Gastroesophageal sphincter (tissue), 4 donors: ENCODE measurements around the gene BPIFA2. TPM values are rescaled to one million over a fixed set of nuclear protein-coding genes. Genes with fewer than 3 reads are reported as not detected.

Experiments used
- ATAC-seq: fragments of 150-250 bp; one replicate; pipeline ENCODE4 v1.9.1; 2016; ENCODE audit warnings: mild to moderate bottlenecking, moderate library complexity
- H3K27ac ChIP-seq, 4 donors: fragments of 200-600 bp; sonication (generic) in 3 of 4; 1 replicate in 3 of 4; 2 replicates in 1 of 4; pipeline ENCODE4 v1.5.1; 2016 to 2019
- H3K27me3 ChIP-seq: fragments of 200-600 bp; sonication (generic); one replicate; pipeline ENCODE4 v1.5.1; 2019
- H3K36me3 ChIP-seq, 2 donors: fragments of 200-600 bp; sonication (generic); one replicate each; pipeline ENCODE4 v1.5.1; 2019; ENCODE audit warnings: control low read depth in 1 of 2
- H3K4me1 ChIP-seq, 3 donors: fragments of 200-600 bp; sonication (generic); 1 replicate in 2 of 3; 2 replicates in 1 of 3; pipeline ENCODE4 v1.5.1; 2016 to 2019; ENCODE audit warnings: control low read depth in 2 of 3
- H3K4me3 ChIP-seq, 2 donors: fragments of 200-600 bp; sonication (generic); one replicate each; pipeline ENCODE4 v1.5.1; 2019; ENCODE audit warnings: mild to moderate bottlenecking in 1 of 2, moderate library complexity in 1 of 2
- H3K9me3 ChIP-seq, 3 donors: fragments of 200-600 bp; sonication (generic); one replicate each; pipeline ENCODE4 v1.5.1; 2017 to 2019; ENCODE audit warnings: control low read depth in 2 of 3
- EP300 ChIP-seq: sonication (generic); formaldehyde crosslinking; IDR thresholded peaks from one replicate; pipeline ENCODE4 v1.6.1; 2017; ENCODE audit warnings: antibody characterized with exemption, mild to moderate bottlenecking
- POLR2A ChIP-seq, 2 donors: fragments of 450-650 bp; IDR thresholded peaks; one replicate each; pipeline ENCODE4 v1.6.1; 2017; ENCODE audit warnings: antibody characterized with exemption in 2 of 2, mild to moderate bottlenecking in 2 of 2, moderate library complexity in 1 of 2
- POLR2AphosphoS5 ChIP-seq: sonication (generic); formaldehyde crosslinking; IDR thresholded peaks from one replicate; pipeline ENCODE4 v1.6.1; 2017; ENCODE audit warnings: antibody characterized with exemption
- WGBS, 2 donors: methylation state at CpG; one replicate each; pipeline ENCODE4 v1.1.5; 2018; ENCODE audit warnings: low coverage in 1 of 2; 5-methylcytosine and 5-hydroxymethylcytosine counted together
- total RNA-seq, 4 donors: library from RNA; depleted of rRNA; stranded (reverse); fragments of >200 nt; gene quantifications; one replicate each; pipeline ENCODE4 v1.1.0, GENCODE V29; 2016
- TF ChIP-seq, protein P1 (sequence below), 4 experiments: fragments of 200-600 bp in 2 of 4; fragments of 450-650 bp in 2 of 4; sonication (generic) in 1 of 4; IDR thresholded peaks; one replicate each; pipeline ENCODE4 v1.5.1; 2017 to 2019; ENCODE audit warnings: antibody characterized with exemption in 4 of 4, mild to moderate bottlenecking in 2 of 4, moderate library complexity in 2 of 4

Gene BPIFA2
- total RNA-seq, 4 donors from 2014 or later, result 0.42 to 2.0 TPM; not detected in 2

GRCh38 chr20:33164763-33165095, 3.2 kb upstream of the BPIFA2 start:
- ATAC-seq, result no peak
- Histone ChIP-seq H3K27ac (no peak overlapping the region), H3K9me3 (peaks cover 0 to 17% (median 0%) of the 10 kb centered on the region in 3 donors), H3K4me1 (no peaks in the 10 kb centered on the region), H3K4me3 (no peak overlapping the region), H3K36me3 (no peaks in the 10 kb centered on the region), H3K27me3 (peaks cover 11% of the 10 kb centered on the region)
- 62 to 70% methylated on average over 6 of the region's 6 CpGs for WGBS, 2 donors
- TF ChIP-seq EP300, result no peak
- TF ChIP-seq POLR2A (IDR thresholded peaks at IDR 0.05), result no peak
- no peak for TF ChIP-seq POLR2AphosphoS5

GRCh38 chr20:33165416-33166055, 2.4 kb upstream of the BPIFA2 start:
- Histone ChIP-seq H3K4me1 (no peaks in the 10 kb centered on the region), H3K36me3 (no peaks in the 10 kb centered on the region), H3K9me3 (peaks cover 0 to 20% (median 0%) of the 10 kb centered on the region in 3 donors), H3K27me3 (peaks cover 11% of the 10 kb centered on the region), H3K27ac (no peak overlapping the region), H3K4me3 (no peak overlapping the region)
- TF ChIP-seq, protein P1, sequence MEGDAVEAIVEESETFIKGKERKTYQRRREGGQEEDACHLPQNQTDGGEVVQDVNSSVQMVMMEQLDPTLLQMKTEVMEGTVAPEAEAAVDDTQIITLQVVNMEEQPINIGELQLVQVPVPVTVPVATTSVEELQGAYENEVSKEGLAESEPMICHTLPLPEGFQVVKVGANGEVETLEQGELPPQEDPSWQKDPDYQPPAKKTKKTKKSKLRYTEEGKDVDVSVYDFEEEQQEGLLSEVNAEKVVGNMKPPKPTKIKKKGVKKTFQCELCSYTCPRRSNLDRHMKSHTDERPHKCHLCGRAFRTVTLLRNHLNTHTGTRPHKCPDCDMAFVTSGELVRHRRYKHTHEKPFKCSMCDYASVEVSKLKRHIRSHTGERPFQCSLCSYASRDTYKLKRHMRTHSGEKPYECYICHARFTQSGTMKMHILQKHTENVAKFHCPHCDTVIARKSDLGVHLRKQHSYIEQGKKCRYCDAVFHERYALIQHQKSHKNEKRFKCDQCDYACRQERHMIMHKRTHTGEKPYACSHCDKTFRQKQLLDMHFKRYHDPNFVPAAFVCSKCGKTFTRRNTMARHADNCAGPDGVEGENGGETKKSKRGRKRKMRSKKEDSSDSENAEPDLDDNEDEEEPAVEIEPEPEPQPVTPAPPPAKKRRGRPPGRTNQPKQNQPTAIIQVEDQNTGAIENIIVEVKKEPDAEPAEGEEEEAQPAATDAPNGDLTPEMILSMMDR (IDR thresholded peaks at IDR 0.05), result no peak
- ATAC-seq, result no peak
- WGBS, 2 donors, result 71 to 75% methylated on average over 7 of the region's 8 CpGs

GRCh38 chr20:33166533-33167113, 1.3 kb upstream of the BPIFA2 start:
- 78% methylated on average over 3 of the region's 8 CpGs; no CpG with 5 or more reads in 1 of the 2 donors for WGBS, 2 donors
- Histone ChIP-seq H3K4me3 (no peak overlapping the region), H3K27ac (no peak overlapping the region), H3K27me3 (peaks cover 11% of the 10 kb centered on the region), H3K36me3 (no peaks in the 10 kb centered on the region), H3K9me3 (peaks cover 0 to 30% (median 0%) of the 10 kb centered on the region in 3 donors), H3K4me1 (no peaks in the 10 kb centered on the region)
- ATAC-seq, result no peak
- no peak for TF ChIP-seq POLR2A (IDR thresholded peaks at IDR 0.05)
- TF ChIP-seq, protein P1 (IDR thresholded peaks at IDR 0.05), result no peak
- TF ChIP-seq POLR2AphosphoS5, result no peak
- TF ChIP-seq EP300, result no peak

- H3K4me1 ChIP-seq, result no peaks in the 10 kb centered on the region
- no peak overlapping the region for H3K4me3 ChIP-seq
- H3K27ac ChIP-seq, result no peak overlapping the region
- ATAC-seq, result no peak
- TF ChIP-seq EP300 (no peak), POLR2AphosphoS5 (no peak)
- TF ChIP-seq, protein P1 (IDR thresholded peaks at IDR 0.05), result peak in 1 of 4 experiments; percentile 15
- no peaks in the 10 kb centered on the region for H3K36me3 ChIP-seq
- H3K9me3 ChIP-seq, result peaks cover 0 to 31% (median 0%) of the 10 kb centered on the region in 3 donors
- peaks cover 11% of the 10 kb centered on the region for H3K27me3 ChIP-seq
- WGBS, 2 donors, result 47 to 60% methylated on average over 6 to 8 of the region's 8 CpGs
Measured at GRCh38 chr20:33169176-33169794, 1.3 kb downstream of the BPIFA2 start.

- peaks cover 0 to 29% (median 0%) of the 10 kb centered on the region in 3 donors for H3K9me3 ChIP-seq
Measured at GRCh38 chr20:33172781-33173180, 4.8 kb downstream of the BPIFA2 start.

More at GRCh38 chr20:33172781-33173180, 4.8 kb downstream of the BPIFA2 start:
- Histone ChIP-seq H3K4me3 (no peak overlapping the region), H3K27ac (no peak overlapping the region), H3K4me1 (no peaks in the 10 kb centered on the region), H3K36me3 (no peaks in the 10 kb centered on the region), H3K27me3 (no peaks in the 10 kb centered on the region)
- TF ChIP-seq, protein P1 (IDR thresholded peaks at IDR 0.05), result no peak
- no peak for TF ChIP-seq EP300
- TF ChIP-seq POLR2AphosphoS5, result no peak
- TF ChIP-seq POLR2A (IDR thresholded peaks at IDR 0.05), result no peak
- 23 to 27% methylated on average over 7 of the region's 7 CpGs for WGBS, 2 donors
- ATAC-seq, result no peak
